RWPE2 (cell line): ENCODE measurements around the gene PLXNA3.

Source experiments
- ATAC-seq: fragments of 200-7000 bp; cut with Tn5 transposase; 3 replicates; pipeline ENCODE4 v1.9.1; 2021; ENCODE audit warnings: low read depth
- DNase-seq: peaks from one replicate; pipeline ENCODE4 v3.0.0-alpha.2; 2020; ENCODE audit warnings: low spot score
- H3K27ac ChIP-seq: fragments of 450-650 bp; 2 replicates; pipeline ENCODE4 v1.5.1; 2017; ENCODE audit warnings: mild to moderate bottlenecking; ENCODE audit not compliant: poor library complexity, severe bottlenecking
- H3K27me3 ChIP-seq: fragments of 250-450 bp; sonication (Bioruptor Pico); 2 replicates; pipeline ENCODE4 v1.5.1; 2021; ENCODE audit warnings: mild to moderate bottlenecking, moderate library complexity; ENCODE audit not compliant: insufficient read depth, poor library complexity, severe bottlenecking
- H3K36me3 ChIP-seq: fragments of 250-450 bp; sonication (Bioruptor Pico); 2 replicates; pipeline ENCODE4 v1.5.1; 2020; ENCODE audit warnings: low read depth, mild to moderate bottlenecking, moderate library complexity
- H3K4me1 ChIP-seq: fragments of 250-450 bp; sonication (Bioruptor Pico); 2 replicates; pipeline ENCODE4 v1.5.1; 2021; ENCODE audit warnings: mild to moderate bottlenecking, moderate library complexity; ENCODE audit not compliant: insufficient read depth, poor library complexity, severe bottlenecking
- H3K4me3 ChIP-seq: fragments of 250-450 bp; sonication (Bioruptor Pico); 2 replicates; pipeline ENCODE4 v1.5.1; 2021; ENCODE audit warnings: mild to moderate bottlenecking, moderate library complexity; ENCODE audit not compliant: severe bottlenecking
- H3K9me3 ChIP-seq: fragments of 250-450 bp; sonication (Bioruptor Pico); 2 replicates; pipeline ENCODE4 v1.5.1; 2021; ENCODE audit warnings: mild to moderate bottlenecking, moderate library complexity; ENCODE audit not compliant: severe bottlenecking
- CTCF ChIP-seq: fragments of 450-650 bp; IDR thresholded peaks from one replicate; pipeline ENCODE4 v1.5.1; 2017; ENCODE audit warnings: mild to moderate bottlenecking, moderate library complexity; ENCODE audit not compliant: poor library complexity, severe bottlenecking

The PLXNA3 gene

GRCh38 chrX:154519389-154519788 is 61.3 kb downstream of the PLXNA3 start:
- no peak for DNase-seq
- no peak for ATAC-seq

GRCh38 chrX:154525606-154526490 is 67.8 kb downstream of the PLXNA3 start:
- TF ChIP-seq CTCF: no peak
- no peak for ATAC-seq
- Histone ChIP-seq H3K27ac (peak overlapping the region; percentile 60), H3K9me3 (no peaks in the 10 kb centered on the region), H3K4me1 (peaks cover 19% of the 10 kb centered on the region), H3K4me3 (no peak overlapping the region), H3K36me3 (no peaks in the 10 kb centered on the region), H3K27me3 (no peaks in the 10 kb centered on the region)
- DNase-seq: no peak

More at GRCh38 chrX:154519389-154519788, 61.3 kb downstream of the PLXNA3 start:
- Histone ChIP-seq H3K27ac (no peak overlapping the region), H3K4me3 (no peak overlapping the region), H3K9me3 (no peaks in the 10 kb centered on the region), H3K4me1 (no peaks in the 10 kb centered on the region), H3K36me3 (no peaks in the 10 kb centered on the region), H3K27me3 (no peaks in the 10 kb centered on the region)
- no peak for TF ChIP-seq CTCF

- Histone ChIP-seq H3K36me3 (no peaks in the 10 kb centered on the region), H3K9me3 (no peaks in the 10 kb centered on the region), H3K4me3 (no peak overlapping the region), H3K27me3 (no peaks in the 10 kb centered on the region), H3K4me1 (peaks cover 19% of the 10 kb centered on the region), H3K27ac (peak overlapping the region; percentile 60)
- peak; percentile 53 for TF ChIP-seq CTCF
- DNase-seq (no peak), ATAC-seq (peak; percentile 88)
Observed at GRCh38 chrX:154526901-154527675, 69.0 kb downstream of the PLXNA3 start.
